Skin epidermis (tissue), 12 donors: Measurements from ENCODE around the gene RWDD1.

ENCODE experiments used
- H3K27ac ChIP-seq, 21 experiments: fragments of 200-600 bp; sonication (generic) in 11 of 21; one replicate each; pipeline ENCODE4 v1.5.0; 2020; ENCODE audit warnings: mild to moderate bottlenecking in 3 of 21, inconsistent platforms in 2 of 21, moderate library complexity in 2 of 21
- H3K4me3 ChIP-seq, 7 experiments: fragments of 200-600 bp; sonication (generic) in 2 of 7; one replicate each; pipeline ENCODE4 v1.5.0; 2020; ENCODE audit warnings: inconsistent platforms in 2 of 7, mild to moderate bottlenecking in 2 of 7, moderate library complexity in 1 of 7

The RWDD1 gene

GRCh38 chr6:116556814-116557415 lies 14.4 kb upstream of the RWDD1 start:
- Histone ChIP-seq H3K4me3 (no peak overlapping the region), H3K27ac (peak overlapping the region in 1 of 21 experiments; percentile 11)

GRCh38 chr6:116557893-116558292 lies 13.4 kb upstream of the RWDD1 start:
- H3K4me3 ChIP-seq: no peak overlapping the region
- H3K27ac ChIP-seq: no peak overlapping the region

GRCh38 chr6:116560130-116560529 lies 11.2 kb upstream of the RWDD1 start:
- Histone ChIP-seq H3K4me3 (no peak overlapping the region), H3K27ac (no peak overlapping the region)

- H3K27ac ChIP-seq: no peak overlapping the region
- no peak overlapping the region for H3K4me3 ChIP-seq
Observed at GRCh38 chr6:116561377-116562018, 9.8 kb upstream of the RWDD1 start.

GRCh38 chr6:116562019-116562403 lies 9.3 kb upstream of the RWDD1 start:
- no peak overlapping the region for H3K27ac ChIP-seq
- H3K4me3 ChIP-seq: no peak overlapping the region

GRCh38 chr6:116562614-116563013 lies 8.7 kb upstream of the RWDD1 start:
- no peak overlapping the region for H3K27ac ChIP-seq
- H3K4me3 ChIP-seq: no peak overlapping the region

GRCh38 chr6:116563830-116564229 lies 7.5 kb upstream of the RWDD1 start:
- H3K4me3 ChIP-seq: no peak overlapping the region
- no peak overlapping the region for H3K27ac ChIP-seq

GRCh38 chr6:116564311-116564710 lies 7.0 kb upstream of the RWDD1 start:
- Histone ChIP-seq H3K4me3 (no peak overlapping the region), H3K27ac (no peak overlapping the region)

- H3K27ac ChIP-seq: peak overlapping the region in 2 of 21 experiments; percentile 56 to 57
- H3K4me3 ChIP-seq: peak overlapping the region in 5 of 7 experiments; percentile 3 to 27 (median 16)
Observed at GRCh38 chr6:116564921-116565872, 6.1 kb upstream of the RWDD1 start.

GRCh38 chr6:116568111-116568510 lies 3.2 kb upstream of the RWDD1 start:
- Histone ChIP-seq H3K4me3 (no peak overlapping the region), H3K27ac (no peak overlapping the region)

GRCh38 chr6:116568821-116569755 lies 2.2 kb upstream of the RWDD1 start:
- Histone ChIP-seq H3K4me3 (no peak overlapping the region), H3K27ac (no peak overlapping the region)

- Histone ChIP-seq H3K27ac (peak overlapping the region; percentile 71 to 96 (median 93)), H3K4me3 (peak overlapping the region; percentile 77 to 93 (median 85))
Observed at GRCh38 chr6:116571683-116572000, 338 bp downstream of the RWDD1 start.

GRCh38 chr6:116572162-116572561 lies 858 bp downstream of the RWDD1 start:
- Histone ChIP-seq H3K4me3 (peak overlapping the region; percentile 77 to 93 (median 85)), H3K27ac (peak overlapping the region in 20 of 21 experiments; percentile 71 to 96 (median 93))

GRCh38 chr6:116575227-116575626 lies 3.9 kb downstream of the RWDD1 start:
- Histone ChIP-seq H3K4me3 (no peak overlapping the region), H3K27ac (no peak overlapping the region)

- Histone ChIP-seq H3K4me3 (no peak overlapping the region), H3K27ac (no peak overlapping the region)
Observed at GRCh38 chr6:116577486-116577885, 6.2 kb downstream of the RWDD1 start.

- H3K4me3 ChIP-seq: no peak overlapping the region
- H3K27ac ChIP-seq: no peak overlapping the region
Observed at GRCh38 chr6:116578335-116578734, 7.0 kb downstream of the RWDD1 start.

- H3K27ac ChIP-seq: no peak overlapping the region
- H3K4me3 ChIP-seq: no peak overlapping the region
Observed at GRCh38 chr6:116579143-116579542, 7.8 kb downstream of the RWDD1 start.

- Histone ChIP-seq H3K4me3 (no peak overlapping the region), H3K27ac (no peak overlapping the region)
Observed at GRCh38 chr6:116580198-116580597, 8.9 kb downstream of the RWDD1 start.

- no peak overlapping the region for H3K27ac ChIP-seq
- no peak overlapping the region for H3K4me3 ChIP-seq
Observed at GRCh38 chr6:116586276-116586675, 15.0 kb downstream of the RWDD1 start.

- Histone ChIP-seq H3K27ac (no peak overlapping the region), H3K4me3 (no peak overlapping the region)
Observed at GRCh38 chr6:116586738-116587137, 15.4 kb downstream of the RWDD1 start.
